ENCODE measurements around the gene LYZL1. TPM values are rescaled to one million over a fixed set of nuclear protein-coding genes. Genes with fewer than 3 reads are reported as not detected.

Gene LYZL1
- total RNA-seq, 1 experiment from 2014 or later: not detected

- H3K27ac ChIP-seq (ENCODE audit: low read depth, low read length): no peak overlapping the region
- H3K79me2 ChIP-seq (ENCODE audit: insufficient read depth, low read length): no peaks in the 10 kb centered on the region
- BruUV-seq (replicated peaks): no TSS peak
- no peak overlapping the region for H3K4me2 ChIP-seq (ENCODE audit: low read length)
- no peaks in the 10 kb centered on the region for H3K9me3 ChIP-seq (ENCODE audit: control insufficient read depth in 1 of 2, insufficient read depth in 1 of 2, low read depth in 1 of 2, low read length in 2 of 2)
- ChIA-PET CTCF (interaction anchor here (0.8 to 1.8 kb wide), 2 partner anchors 9 to 13 kb away, joined by 3 to 4 read pairs; no protein-coding TSS in a partner anchor), RAD21 (ENCODE audit: low non-redundant PET in 1 of 2, low total read pairs in 2 of 2, uncharacterized antibody in 2 of 2, unreplicated experiment in 2 of 2) (no interaction called here), POLR2A (no interaction called here)
- H4K20me1 ChIP-seq (ENCODE audit: insufficient read depth): no peaks in the 10 kb centered on the region
- H3K4me1 ChIP-seq (ENCODE audit: control insufficient read depth in 1 of 2, insufficient read depth in 2 of 2, low read length in 2 of 2): no peaks in the 10 kb centered on the region
- TF ChIP-seq TCF7L2 (IDR thresholded peaks at IDR 0.05; ENCODE audit: borderline replicate concordance, extremely low read depth, insufficient read depth, insufficient read length): no peak
- TF ChIP-seq ZBTB33 (IDR thresholded peaks at IDR 0.05; ENCODE audit: extremely low read depth, insufficient replicate concordance, low read length): no peak
- no peak for TF ChIP-seq FOSL1 (IDR thresholded peaks at IDR 0.05; ENCODE audit: low read depth)
- TF ChIP-seq ATF3 (IDR thresholded peaks at IDR 0.05): no peak
- TF ChIP-seq SRF (IDR thresholded peaks at IDR 0.05; ENCODE audit: low read depth): no peak
- TF ChIP-seq MAX (IDR thresholded peaks at IDR 0.05): no peak
- no peak for TF ChIP-seq EZH2phosphoT487 (IDR thresholded peaks at IDR 0.05; ENCODE audit: borderline replicate concordance)
- no peak for TF ChIP-seq JUND (IDR thresholded peaks at IDR 0.05)
- TF ChIP-seq REST (IDR thresholded peaks at IDR 0.05; ENCODE audit: low read depth): no peak
- TF ChIP-seq SP1 (IDR thresholded peaks at IDR 0.05; ENCODE audit: low read depth): no peak
- no peak for ATAC-seq
- H3K9ac ChIP-seq (ENCODE audit: low read length): no peak overlapping the region
- intact Hi-C loops (cut with micrococcal nuclease): no loop called here
- H3K36me3 ChIP-seq (ENCODE audit: control insufficient read depth in 1 of 2, insufficient read depth in 2 of 2, low read length in 2 of 2): no peaks in the 10 kb centered on the region
- no peak overlapping the region for H2AFZ ChIP-seq (ENCODE audit: low read depth, low read length, poor library complexity, severe bottlenecking)
- H3K4me3 ChIP-seq (replicated peaks in 1 of 2; ENCODE audit: low read depth in 1 of 2, low read length in 2 of 2): no peak overlapping the region
- H3K9me2 ChIP-seq (ENCODE audit: insufficient read depth): no peaks in the 10 kb centered on the region
- peaks cover 65% of the 10 kb centered on the region for H3K27me3 ChIP-seq (ENCODE audit: insufficient read depth, low read length)
- no peak for DNase-seq (ENCODE audit: low read depth, low spot score)
These were observed 35.8 kb upstream of the LYZL1 start for GRCh38 chr10:29252811-29253689.
